ENCODE results near the gene SFN.

- TF ChIP-seq CTCF (conservative IDR thresholded peaks at IDR 0.05; ENCODE audit: low read length) (no peak), EZH2phosphoT487 (IDR thresholded peaks at IDR 0.05; ENCODE audit: borderline replicate concordance, low read depth, low read length) (no peak)
Observed at GRCh38 chr1:26827663-26828062, 35.3 kb upstream of the SFN start.
